GM12864 (cell line): ENCODE data around the gene IZUMO1R.

ENCODE experiments used
- DNase-seq: peaks from one replicate; pipeline ENCODE4 v3.0.0-alpha.2; 2011; ENCODE audit warnings: low read depth
- H3K4me3 ChIP-seq: 2 replicates; pipeline ENCODE4 v1.5.1; 2011; ENCODE audit warnings: mild to moderate bottlenecking, low read depth, low read length, control low read depth
- CTCF ChIP-seq: IDR thresholded peaks from 2 replicates; pipeline ENCODE4 v1.5.1; 2011; ENCODE audit warnings: low read depth, mild to moderate bottlenecking, moderate library complexity, low read length, control low read depth, inconsistent platforms; ENCODE audit errors: missing control alignments

IZUMO1R gene

GRCh38 chr11:94308024-94308423 lies 3.6 kb downstream of the IZUMO1R start:
- no peak for TF ChIP-seq CTCF
- no peak for DNase-seq
- no peak overlapping the region for H3K4me3 ChIP-seq

- no peak overlapping the region for H3K4me3 ChIP-seq
- no peak for TF ChIP-seq CTCF
- DNase-seq = no peak
Measured at GRCh38 chr11:94309757-94310156, 5.4 kb downstream of the IZUMO1R start.

GRCh38 chr11:94310191-94310875 lies 6.0 kb downstream of the IZUMO1R start:
- DNase-seq = no peak
- TF ChIP-seq CTCF = no peak
- no peak overlapping the region for H3K4me3 ChIP-seq

GRCh38 chr11:94312339-94312738 lies 8.0 kb downstream of the IZUMO1R start:
- DNase-seq = no peak
- no peak for TF ChIP-seq CTCF
- H3K4me3 ChIP-seq = no peak overlapping the region

- no peak for TF ChIP-seq CTCF
- no peak for DNase-seq
- no peak overlapping the region for H3K4me3 ChIP-seq
Measured at GRCh38 chr11:94314064-94314463, 9.7 kb downstream of the IZUMO1R start.

- no peak overlapping the region for H3K4me3 ChIP-seq
- no peak for DNase-seq
- no peak for TF ChIP-seq CTCF
Measured at GRCh38 chr11:94315664-94316063, 11.3 kb downstream of the IZUMO1R start.

GRCh38 chr11:94322501-94322900 lies 18.1 kb downstream of the IZUMO1R start:
- no peak overlapping the region for H3K4me3 ChIP-seq
- no peak for DNase-seq
- TF ChIP-seq CTCF = no peak
